ENCODE results near the gene RBM10.

The RBM10 gene

GRCh38 chrX:47175588-47175980 is 30.6 kb downstream of the RBM10 start:
- no peak for DNase-seq (ENCODE audit: low read depth)

- no peak for DNase-seq (ENCODE audit: low read depth)
Measured at GRCh38 chrX:47176101-47176740, 31.2 kb downstream of the RBM10 start.

- no peak for DNase-seq (ENCODE audit: low read depth)
Measured at GRCh38 chrX:47177079-47177478, 32.1 kb downstream of the RBM10 start.

- no peak for DNase-seq (ENCODE audit: low read depth)
Measured at GRCh38 chrX:47178337-47178736, 33.3 kb downstream of the RBM10 start.

- no peak for DNase-seq (ENCODE audit: low read depth)
Measured at GRCh38 chrX:47179221-47179927, 34.4 kb downstream of the RBM10 start.

GRCh38 chrX:47179928-47180255 is 34.9 kb downstream of the RBM10 start:
- DNase-seq (ENCODE audit: low read depth): no peak

- no peak for DNase-seq (ENCODE audit: low read depth)
Measured at GRCh38 chrX:47180346-47180745, 35.3 kb downstream of the RBM10 start.

GRCh38 chrX:47181301-47181700 is 36.3 kb downstream of the RBM10 start:
- no peak for DNase-seq (ENCODE audit: low read depth)

GRCh38 chrX:47182106-47182700 is 37.2 kb downstream of the RBM10 start:
- no peak for DNase-seq (ENCODE audit: low read depth)

- no peak for DNase-seq (ENCODE audit: low read depth)
Measured at GRCh38 chrX:47184486-47184885, 39.5 kb downstream of the RBM10 start.

GRCh38 chrX:47185241-47185640 is 40.2 kb downstream of the RBM10 start:
- no peak for DNase-seq (ENCODE audit: low read depth)

GRCh38 chrX:47186096-47186740 is 41.2 kb downstream of the RBM10 start:
- no peak for DNase-seq (ENCODE audit: low read depth)

- no peak for DNase-seq (ENCODE audit: low read depth)
Measured at GRCh38 chrX:47187106-47187677, 42.2 kb downstream of the RBM10 start.

GRCh38 chrX:47189906-47190305 is 44.9 kb downstream of the RBM10 start:
- DNase-seq (ENCODE audit: low read depth): no peak

GRCh38 chrX:47190445-47191269 is 45.6 kb downstream of the RBM10 start:
- DNase-seq (ENCODE audit: low read depth): peak; percentile 67

- peak; percentile 39 for DNase-seq (ENCODE audit: low read depth)
Measured at GRCh38 chrX:47191331-47191730, 46.3 kb downstream of the RBM10 start.

- DNase-seq (ENCODE audit: low read depth): no peak
Measured at GRCh38 chrX:47191806-47192401, 46.9 kb downstream of the RBM10 start.

- peak; percentile 94 for DNase-seq (ENCODE audit: low read depth)
Measured at GRCh38 chrX:47193475-47194193, 48.6 kb downstream of the RBM10 start, which contains the start of gene UBA1. Gene UBA1, plus strand, starts transcription at chrX:47193829. Its CDS starts 4,974 bp downstream, at chrX:47198803.

- no peak for DNase-seq (ENCODE audit: low read depth)
Measured at GRCh38 chrX:47194194-47194787, 49.3 kb downstream of the RBM10 start.

- no peak for DNase-seq (ENCODE audit: low read depth)
Measured at GRCh38 chrX:47196098-47196497, 51.1 kb downstream of the RBM10 start.
